DND-41 (cell line): ENCODE results near the gene CRK.

Source experiments
- ATAC-seq: fragments of 200-7000 bp; cut with Tn5 transposase; 3 replicates; pipeline ENCODE4 v1.9.1; 2021; ENCODE audit warnings: low read depth; ENCODE audit not compliant: insufficient read depth
- DNase-seq: peaks from one replicate; pipeline ENCODE4 v3.0.0-alpha.2; 2020
- H2AFZ ChIP-seq: 2 replicates; pipeline ENCODE4 v1.6.0; 2012; ENCODE audit warnings: low read depth, low read length
- H3K27ac ChIP-seq: 2 replicates; pipeline ENCODE4 v1.5.1; 2012; ENCODE audit warnings: low read length, inconsistent platforms
- H3K27me3 ChIP-seq: fragments of 200-600 bp; sonication (generic); 2 replicates; pipeline ENCODE4 v1.6.0; 2012; ENCODE audit warnings: low read length, mild to moderate bottlenecking, inconsistent platforms; ENCODE audit not compliant: insufficient read depth, poor library complexity
- H3K36me3 ChIP-seq: 2 replicates; pipeline ENCODE4 v1.5.1; 2012; ENCODE audit warnings: low read length, inconsistent platforms; ENCODE audit not compliant: insufficient read depth
- H3K4me1 ChIP-seq: 2 replicates; pipeline ENCODE4 v1.5.1; 2012; ENCODE audit warnings: mild to moderate bottlenecking, low read length; ENCODE audit not compliant: insufficient read depth
- H3K4me2 ChIP-seq: 2 replicates; pipeline ENCODE4 v1.6.0; 2012; ENCODE audit warnings: mild to moderate bottlenecking, moderate library complexity, low read length, inconsistent platforms; ENCODE audit not compliant: insufficient read depth
- H3K4me3 ChIP-seq, 2 experiments: fragments of 200-600 bp in 1 of 2; shearing (Covaris generic) in 1 of 2; 2 replicates each; pipeline ENCODE4 v1.5.1; 2012 to 2016; ENCODE audit warnings: inconsistent platforms in 2 of 2, low read length in 2 of 2, mild to moderate bottlenecking in 2 of 2, low read depth in 1 of 2, moderate library complexity in 1 of 2
- H3K79me2 ChIP-seq: 2 replicates; pipeline ENCODE4 v1.6.0; 2012; ENCODE audit warnings: low read length, inconsistent platforms; ENCODE audit not compliant: insufficient read depth
- H3K9ac ChIP-seq: 2 replicates; pipeline ENCODE4 v1.6.0; 2012; ENCODE audit warnings: low read depth, mild to moderate bottlenecking, inconsistent platforms, low read length, moderate library complexity
- H3K9me3 ChIP-seq: 2 replicates; pipeline ENCODE4 v1.5.1; 2012; ENCODE audit warnings: low read length, moderate library complexity, mild to moderate bottlenecking, inconsistent platforms; ENCODE audit not compliant: insufficient read depth, severe bottlenecking
- H4K20me1 ChIP-seq: 2 replicates; pipeline ENCODE4 v1.6.0; 2012; ENCODE audit warnings: low read length; ENCODE audit not compliant: insufficient read depth
- CTCF ChIP-seq: IDR thresholded peaks from 2 replicates; pipeline ENCODE4 v1.5.1; 2012; ENCODE audit warnings: borderline replicate concordance, low read length, moderate library complexity, mild to moderate bottlenecking; ENCODE audit not compliant: poor library complexity, severe bottlenecking; ENCODE audit errors: extremely low read depth
- EZH2 ChIP-seq: IDR thresholded peaks from 3 replicates; pipeline ENCODE4 v1.6.1; 2012; ENCODE audit warnings: borderline replicate concordance, low read depth, mild to moderate bottlenecking, moderate library complexity, low read length, inconsistent platforms; ENCODE audit not compliant: severe bottlenecking

Gene CRK

GRCh38 chr17:1484676-1485422 lies 28.8 kb upstream of the CRK start:
- no peak overlapping the region; the same call in 1 of the 2 replicates for H3K27ac ChIP-seq
- peaks cover 33% of the 10 kb centered on the region for H3K4me1 ChIP-seq
- H3K9ac ChIP-seq, result peak overlapping the region; percentile 60
- DNase-seq, result peak; percentile 67
- H3K79me2 ChIP-seq, result no peaks in the 10 kb centered on the region
- peak; percentile 69 for ATAC-seq
- TF ChIP-seq EZH2 (no peak), CTCF (peak; percentile 16)
- peaks cover 12% of the 10 kb centered on the region for H3K27me3 ChIP-seq
- no peaks in the 10 kb centered on the region for H3K9me3 ChIP-seq
- peaks cover 7% of the 10 kb centered on the region for H4K20me1 ChIP-seq
- peaks cover 3% of the 10 kb centered on the region; the same call in 1 of the 2 replicates for H3K36me3 ChIP-seq
- peak overlapping the region; percentile 63 for H3K4me2 ChIP-seq
- peak overlapping the region; percentile 17; the same call in 1 of the 2 replicates for H2AFZ ChIP-seq
- H3K4me3 ChIP-seq, result peak overlapping the region; percentile 30 to 51; a peak in 3 of 4 replicates

- no peak overlapping the region for H2AFZ ChIP-seq
- no peak for TF ChIP-seq EZH2
- no peak for TF ChIP-seq CTCF
- H3K9ac ChIP-seq, result no peak overlapping the region
- no peak overlapping the region for H3K4me3 ChIP-seq
- H3K27me3 ChIP-seq, result peaks cover 12% of the 10 kb centered on the region
- no peak for DNase-seq
- no peak for ATAC-seq
- H3K27ac ChIP-seq, result no peak overlapping the region
- no peaks in the 10 kb centered on the region for H3K79me2 ChIP-seq
- peaks cover 7% of the 10 kb centered on the region for H4K20me1 ChIP-seq
- peaks cover 33% of the 10 kb centered on the region for H3K4me1 ChIP-seq
- no peaks in the 10 kb centered on the region for H3K9me3 ChIP-seq
- peaks cover 3% of the 10 kb centered on the region; the same call in 1 of the 2 replicates for H3K36me3 ChIP-seq
- H3K4me2 ChIP-seq, result no peak overlapping the region
These were observed 28.1 kb upstream of the CRK start for GRCh38 chr17:1484060-1484535.

DNA sequence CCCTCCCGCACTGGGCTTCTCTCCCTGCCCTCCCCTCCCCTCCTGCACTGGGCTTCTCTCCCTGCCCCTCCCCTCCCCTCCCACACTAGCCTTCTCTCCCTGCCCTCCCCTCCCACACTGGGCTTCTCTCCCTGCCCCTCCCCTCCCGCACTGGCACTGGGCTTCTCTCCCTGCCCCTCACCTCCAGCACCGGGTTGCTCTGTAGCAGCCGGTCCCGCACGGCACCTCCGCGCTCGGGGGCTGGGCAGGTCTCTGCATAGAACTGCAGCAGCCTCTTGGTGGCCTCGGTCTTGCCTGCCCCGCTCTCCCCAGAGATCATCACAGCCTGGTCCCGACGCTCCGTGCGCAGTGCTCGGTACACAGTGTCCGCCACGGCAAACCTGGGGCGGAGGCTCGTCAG lies 26.6 kb upstream of the CRK start:
- Histone ChIP-seq H3K9ac (no peak overlapping the region), H3K4me2 (no peak overlapping the region), H3K4me1 (peaks cover 22% of the 10 kb centered on the region), H3K9me3 (no peaks in the 10 kb centered on the region), H3K4me3 (no peak overlapping the region), H3K36me3 (peaks cover 3% of the 10 kb centered on the region; the same call in 1 of the 2 replicates), H2AFZ (no peak overlapping the region), H4K20me1 (no peaks in the 10 kb centered on the region; the same call in 1 of the 2 replicates), H3K27ac (no peak overlapping the region), H3K27me3 (peaks cover 7% of the 10 kb centered on the region), H3K79me2 (no peaks in the 10 kb centered on the region)
- no peak for ATAC-seq
- TF ChIP-seq CTCF (no peak), EZH2 (no peak)
- no peak for DNase-seq
